Stimulated activated naive B cell treated with anti-CD40 and anti-IgM and Interleukin-4, amounts not matched to agents 10 μg/mL and 1 μg/mL and 100 μg/mL, for 72 hours (primary cell): ENCODE results near the gene RAP1GAP2.
"Not testable (repeated sequence)": the region's sequence is repeated elsewhere in the genome, so short reads cannot be mapped to it uniquely, and the experiment has no call there.

Experiments used
- ATAC-seq, 2 donors: fragments of 150-1000 bp; cut with Tn5 transposase; replicated peaks; 2 replicates each; pipeline ENCODE4 v1.10.0; 2021; ENCODE audit warnings: moderate library complexity in 1 of 2
- DNase-seq: peaks from one replicate; pipeline ENCODE4 v3.0.0; 2021
- H3K27ac Mint-ChIP-seq: one replicate; pipeline ENCODE4 v1.8.0; 2022; ENCODE audit warnings: mild to moderate bottlenecking, mixed read lengths
- H3K27me3 Mint-ChIP-seq, 2 donors: one replicate each; pipeline ENCODE4 v1.8.0; 2022; ENCODE audit warnings: mixed read lengths in 2 of 2
- H3K36me3 Mint-ChIP-seq, 2 donors: one replicate each; pipeline ENCODE4 v1.8.0; 2022; ENCODE audit warnings: mixed read lengths in 2 of 2, mild to moderate bottlenecking in 1 of 2
- H3K4me1 Mint-ChIP-seq, 2 donors: one replicate each; pipeline ENCODE4 v1.8.0; 2022; ENCODE audit warnings: mixed read lengths in 2 of 2, mild to moderate bottlenecking in 1 of 2
- H3K4me3 Mint-ChIP-seq, 2 donors: one replicate each; pipeline ENCODE4 v1.8.0; 2022; ENCODE audit warnings: mild to moderate bottlenecking in 2 of 2, mixed read lengths in 2 of 2, moderate library complexity in 1 of 2
- H3K9me3 Mint-ChIP-seq, 2 donors: one replicate each; pipeline ENCODE4 v1.8.0; 2022; ENCODE audit warnings: mixed read lengths in 2 of 2, mild to moderate bottlenecking in 1 of 2

RAP1GAP2 gene

DNA sequence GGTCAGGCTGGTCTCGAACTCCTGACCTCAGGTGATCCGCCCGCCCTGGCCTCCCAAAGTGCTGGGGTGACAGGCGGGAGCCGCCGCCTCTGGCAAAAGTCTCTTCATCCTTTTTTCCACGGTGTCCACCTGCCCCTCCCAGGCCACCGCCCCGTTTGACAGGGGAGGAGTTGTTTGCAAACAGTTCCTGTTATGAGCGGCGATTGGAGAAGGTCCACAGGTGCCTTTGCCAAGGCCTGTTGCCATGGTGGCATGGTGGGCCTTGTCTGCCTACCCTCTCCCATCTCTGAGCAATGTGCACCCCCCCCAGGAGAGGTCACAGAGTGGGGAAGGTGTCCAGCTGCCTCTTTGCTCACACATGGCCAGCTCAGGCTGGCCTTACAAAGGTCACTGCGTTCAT lies 16.0 kb upstream of the RAP1GAP2 start:
- no peak for DNase-seq
- no peak for ATAC-seq
- no peak overlapping the region for H3K27ac Mint-ChIP-seq
- H3K4me1 Mint-ChIP-seq, result peaks cover 12 to 18% of the 10 kb centered on the region in 2 donors
- no peaks in the 10 kb centered on the region for H3K36me3 Mint-ChIP-seq
- H3K27me3 Mint-ChIP-seq, result peaks cover 47 to 49% of the 10 kb centered on the region in 2 donors
- no peak overlapping the region for H3K4me3 Mint-ChIP-seq
- H3K9me3 Mint-ChIP-seq, result no peaks in the 10 kb centered on the region

DNA sequence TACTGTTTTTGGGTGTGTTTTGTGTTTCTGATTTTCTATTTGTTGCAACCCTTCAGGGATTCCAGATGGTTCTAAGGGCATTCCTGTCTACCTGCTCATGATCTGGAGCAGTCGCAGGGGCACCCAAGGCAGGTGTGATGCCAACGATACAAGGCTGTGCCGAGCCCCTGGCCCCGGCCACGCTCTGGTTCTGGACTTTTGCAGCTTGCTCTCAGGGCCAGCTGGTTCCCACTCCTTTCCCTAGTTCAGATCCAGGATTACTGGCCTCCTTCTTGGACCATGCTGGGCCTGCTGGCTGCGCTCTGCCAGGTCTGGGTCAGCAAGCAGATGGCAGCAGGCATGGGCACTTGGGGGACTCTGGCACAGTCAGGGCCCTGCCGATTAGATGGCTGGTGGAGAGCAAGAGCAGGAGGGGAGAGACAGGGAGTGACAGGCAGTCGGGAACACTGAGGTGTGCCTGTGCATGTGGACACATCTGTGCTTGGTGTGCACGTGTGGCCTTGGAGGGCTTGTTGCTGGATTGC lies 15.2 kb upstream of the RAP1GAP2 start:
- DNase-seq (no peak), ATAC-seq (no peak)
- no peaks in the 10 kb centered on the region for H3K36me3 Mint-ChIP-seq
- no peaks in the 10 kb centered on the region for H3K9me3 Mint-ChIP-seq
- H3K27me3 Mint-ChIP-seq, result peaks cover 40 to 42% of the 10 kb centered on the region in 2 donors
- H3K4me1 Mint-ChIP-seq, result peaks cover 8 to 11% of the 10 kb centered on the region in 2 donors
- no peak overlapping the region for H3K27ac Mint-ChIP-seq
- H3K4me3 Mint-ChIP-seq, result no peak overlapping the region

DNA sequence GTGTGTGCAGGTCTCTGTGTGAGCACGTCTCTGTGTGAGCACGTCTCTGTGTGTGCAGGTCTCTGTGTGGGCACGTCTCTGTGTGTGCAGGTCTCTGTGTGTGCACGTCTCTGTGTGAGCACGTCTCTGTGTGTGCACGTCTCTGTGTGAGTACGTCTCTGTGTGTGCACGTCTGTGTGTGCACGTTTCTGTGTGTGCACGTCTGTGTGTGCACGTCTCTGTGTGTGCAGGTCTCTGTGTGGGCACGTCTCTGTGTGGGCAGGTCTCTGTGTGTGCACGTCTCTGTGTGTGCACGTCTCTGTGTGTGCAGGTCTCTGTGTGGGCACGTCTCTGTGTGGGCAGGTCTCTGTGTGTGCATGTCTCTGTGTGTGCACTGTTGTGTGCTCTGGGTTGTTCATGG lies 14.6 kb upstream of the RAP1GAP2 start:
- H3K36me3 Mint-ChIP-seq, H3K27ac Mint-ChIP-seq, H3K9me3 Mint-ChIP-seq, DNase-seq, H3K4me1 Mint-ChIP-seq, ATAC-seq, H3K4me3 Mint-ChIP-seq: not testable (repeated sequence)
- H3K27me3 Mint-ChIP-seq, result peaks cover 37 to 38% of the 10 kb centered on the region in 2 donors

DNA sequence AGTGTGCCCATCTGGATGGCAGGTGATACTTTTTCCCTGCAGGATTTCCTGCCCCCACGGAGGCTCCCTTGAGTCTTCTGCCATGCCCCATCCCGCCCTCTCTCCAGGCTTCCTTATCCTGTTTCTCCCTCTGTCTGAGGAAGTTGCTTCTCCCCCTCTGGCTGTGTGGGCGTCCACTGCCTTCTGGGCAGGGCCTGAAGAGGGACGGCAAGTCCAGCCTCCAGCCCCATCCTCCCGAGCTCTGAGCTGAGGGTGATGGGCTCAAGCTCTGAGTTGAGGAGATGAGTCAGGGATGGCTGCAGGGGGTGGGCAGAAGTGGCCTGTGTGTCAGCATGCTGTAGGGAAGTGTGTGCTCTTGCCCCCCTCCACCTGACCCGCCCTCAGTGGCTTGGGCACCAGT lies 14.2 kb upstream of the RAP1GAP2 start:
- DNase-seq, result no peak
- ATAC-seq, result no peak
- H3K9me3 Mint-ChIP-seq, result no peaks in the 10 kb centered on the region
- H3K4me1 Mint-ChIP-seq, result peaks cover 4 to 5% of the 10 kb centered on the region in 2 donors
- peak overlapping the region; percentile 25 for H3K27ac Mint-ChIP-seq
- no peak overlapping the region for H3K4me3 Mint-ChIP-seq
- peaks cover 34% of the 10 kb centered on the region in 2 donors for H3K27me3 Mint-ChIP-seq
- H3K36me3 Mint-ChIP-seq, result no peaks in the 10 kb centered on the region

DNA sequence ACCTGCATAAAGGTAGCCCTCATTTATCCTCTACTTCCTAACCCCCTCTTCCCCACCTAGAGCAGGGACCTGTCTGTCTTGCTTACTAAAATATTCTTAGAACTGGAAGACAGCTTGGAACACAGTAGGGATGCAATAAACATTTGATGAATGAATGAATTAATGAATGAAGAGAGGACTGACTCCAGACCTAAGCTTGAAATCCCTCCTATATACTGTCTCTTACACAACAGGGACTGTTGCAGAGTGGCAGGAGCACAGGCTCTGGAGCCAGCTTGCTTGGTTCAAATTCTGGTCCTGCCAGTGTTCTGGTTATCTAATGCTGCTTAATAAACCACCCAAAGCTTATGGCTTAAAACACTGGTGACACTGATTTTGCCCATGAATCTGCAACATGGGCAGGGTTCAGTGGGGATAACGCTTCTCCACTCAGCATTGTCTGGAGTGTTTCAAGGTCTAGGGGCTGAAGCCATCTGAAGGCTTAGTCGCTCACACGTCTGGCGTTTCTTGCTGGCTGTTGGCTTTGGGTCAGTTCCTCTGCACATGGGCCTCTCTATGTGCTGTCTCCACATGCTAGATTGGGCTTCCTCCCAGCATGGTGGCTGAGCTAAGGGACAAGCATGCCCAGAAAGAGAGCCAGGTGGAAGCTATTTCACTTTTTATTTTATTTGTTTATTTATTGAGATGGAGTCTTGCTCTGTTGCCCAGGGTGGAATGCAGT lies 12.8 kb upstream of the RAP1GAP2 start:
- no peak overlapping the region for H3K27ac Mint-ChIP-seq
- no peaks in the 10 kb centered on the region for H3K9me3 Mint-ChIP-seq
- ATAC-seq (no peak), DNase-seq (no peak)
- no peak overlapping the region for H3K4me3 Mint-ChIP-seq
- H3K27me3 Mint-ChIP-seq, result peaks cover 21% of the 10 kb centered on the region in 2 donors
- no peaks in the 10 kb centered on the region for H3K36me3 Mint-ChIP-seq
- peaks cover 0 to 3% of the 10 kb centered on the region in 2 donors for H3K4me1 Mint-ChIP-seq

DNA sequence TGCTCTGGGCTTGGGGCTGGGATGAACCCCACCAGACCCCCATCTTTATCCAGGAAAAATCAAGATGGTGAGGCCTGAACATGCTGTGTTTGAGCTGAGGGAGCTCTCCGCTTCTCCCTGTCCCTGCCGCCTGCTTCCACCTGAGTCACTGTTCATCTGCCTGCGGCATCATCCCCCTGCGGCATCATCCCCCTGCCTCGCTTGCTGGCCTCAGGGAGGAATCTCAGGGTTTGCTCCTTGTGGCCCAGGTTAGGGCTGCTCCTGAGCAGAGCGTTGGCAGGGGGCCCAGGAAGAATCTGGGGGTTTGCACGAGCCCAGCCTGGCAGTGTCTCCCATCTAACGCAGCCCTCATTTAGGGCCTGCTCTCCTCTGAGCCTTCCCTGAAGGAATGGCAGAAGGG lies 11.4 kb upstream of the RAP1GAP2 start:
- Mint-ChIP-seq H3K27me3 (peaks cover 8% of the 10 kb centered on the region in 2 donors), H3K36me3 (no peaks in the 10 kb centered on the region), H3K4me1 (peaks cover 2 to 5% of the 10 kb centered on the region in 2 donors), H3K27ac (no peak overlapping the region), H3K4me3 (no peak overlapping the region), H3K9me3 (no peaks in the 10 kb centered on the region)
- no peak for ATAC-seq
- DNase-seq, result no peak

DNA sequence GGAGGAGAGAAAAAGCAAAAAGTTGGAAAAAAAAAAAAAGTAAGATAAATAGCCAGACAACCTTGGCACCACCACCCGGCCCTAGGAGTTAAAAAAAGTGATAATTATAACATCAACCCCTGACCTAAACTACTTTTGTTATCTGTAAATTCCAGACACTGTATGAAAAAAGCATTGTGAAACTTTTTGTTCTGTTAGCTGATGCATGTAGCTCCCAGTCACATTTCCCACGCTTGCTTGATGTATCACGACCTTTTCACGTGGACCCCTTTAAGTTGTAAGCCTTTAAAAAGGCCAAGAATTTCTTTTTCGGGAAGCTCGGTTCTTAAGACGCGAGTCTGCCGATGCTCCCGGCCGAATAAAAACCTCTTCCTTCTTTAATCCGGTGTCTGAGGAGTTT lies 10.9 kb upstream of the RAP1GAP2 start:
- not testable (repeated sequence) for ATAC-seq, H3K4me1 Mint-ChIP-seq, H3K9me3 Mint-ChIP-seq, H3K27me3 Mint-ChIP-seq, H3K4me3 Mint-ChIP-seq, H3K27ac Mint-ChIP-seq, DNase-seq, H3K36me3 Mint-ChIP-seq

DNA sequence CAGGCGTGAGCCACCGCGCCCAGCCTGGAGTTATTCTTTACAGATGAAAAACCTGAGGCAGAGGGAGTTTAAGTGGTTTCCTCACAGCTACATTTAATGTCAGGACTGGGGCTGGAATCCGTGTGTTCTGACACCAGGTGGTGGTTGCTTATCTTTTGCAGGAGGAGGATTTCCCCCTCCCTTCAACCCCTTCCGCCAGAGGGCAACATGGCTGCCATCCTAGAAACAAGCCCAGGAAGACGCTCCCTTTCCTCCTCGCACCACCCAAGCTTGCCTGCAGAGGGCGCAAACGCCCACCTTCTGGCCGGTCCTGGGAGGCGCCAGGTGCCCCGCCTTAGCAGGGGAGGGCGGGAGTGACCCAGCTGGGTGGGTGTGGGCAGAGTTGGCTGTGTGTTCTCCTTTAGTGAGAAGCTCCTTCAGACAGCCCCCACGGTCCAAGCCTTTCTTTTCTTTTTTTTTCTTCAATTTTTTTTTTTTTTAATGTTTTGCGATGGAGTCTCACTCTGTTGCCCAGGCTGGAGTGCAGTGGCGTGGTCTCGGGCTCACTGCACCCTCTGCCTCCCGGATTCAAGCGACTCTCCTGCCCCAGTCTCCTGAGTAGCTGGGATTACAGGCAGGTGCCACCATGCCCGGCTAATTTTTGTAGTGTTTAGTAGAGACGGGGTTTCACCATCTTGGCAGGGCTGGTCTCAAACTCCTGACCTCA lies 9.9 kb upstream of the RAP1GAP2 start:
- Mint-ChIP-seq H3K4me3 (peak overlapping the region in 1 of 2 donors; percentile 44), H3K9me3 (no peaks in the 10 kb centered on the region), H3K4me1 (peaks cover 13 to 16% of the 10 kb centered on the region in 2 donors), H3K36me3 (no peaks in the 10 kb centered on the region), H3K27me3 (peaks cover 8 to 11% of the 10 kb centered on the region in 2 donors), H3K27ac (no peak overlapping the region)
- ATAC-seq, result peak; percentile 97 to 98
- DNase-seq, result peak; percentile 89

DNA sequence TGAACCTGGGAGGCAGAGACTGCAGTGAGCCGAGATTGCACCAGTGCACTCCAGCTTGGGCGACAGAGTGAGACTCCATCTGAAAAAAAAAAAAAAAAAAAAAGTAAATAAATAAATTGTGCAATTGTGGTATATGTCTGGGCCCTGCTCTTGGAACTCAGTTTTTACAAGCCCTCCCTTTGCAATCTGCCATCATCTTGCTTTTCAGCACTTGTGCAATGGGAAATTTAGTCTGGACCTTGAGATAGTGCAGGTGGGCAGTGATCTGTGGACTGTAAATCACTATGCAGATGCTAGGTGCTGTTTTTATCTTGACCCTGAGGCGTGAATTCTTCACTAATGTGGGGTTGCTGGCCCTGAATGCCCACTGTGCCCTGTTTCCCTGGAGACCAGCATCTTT lies 6.5 kb upstream of the RAP1GAP2 start:
- Mint-ChIP-seq H3K4me1 (peaks cover 35 to 50% of the 10 kb centered on the region in 2 donors), H3K4me3 (no peak overlapping the region), H3K27ac (no peak overlapping the region), H3K27me3 (peaks cover 7 to 9% of the 10 kb centered on the region in 2 donors), H3K36me3 (no peaks in the 10 kb centered on the region), H3K9me3 (no peaks in the 10 kb centered on the region)
- DNase-seq, result no peak
- ATAC-seq, result no peak

DNA sequence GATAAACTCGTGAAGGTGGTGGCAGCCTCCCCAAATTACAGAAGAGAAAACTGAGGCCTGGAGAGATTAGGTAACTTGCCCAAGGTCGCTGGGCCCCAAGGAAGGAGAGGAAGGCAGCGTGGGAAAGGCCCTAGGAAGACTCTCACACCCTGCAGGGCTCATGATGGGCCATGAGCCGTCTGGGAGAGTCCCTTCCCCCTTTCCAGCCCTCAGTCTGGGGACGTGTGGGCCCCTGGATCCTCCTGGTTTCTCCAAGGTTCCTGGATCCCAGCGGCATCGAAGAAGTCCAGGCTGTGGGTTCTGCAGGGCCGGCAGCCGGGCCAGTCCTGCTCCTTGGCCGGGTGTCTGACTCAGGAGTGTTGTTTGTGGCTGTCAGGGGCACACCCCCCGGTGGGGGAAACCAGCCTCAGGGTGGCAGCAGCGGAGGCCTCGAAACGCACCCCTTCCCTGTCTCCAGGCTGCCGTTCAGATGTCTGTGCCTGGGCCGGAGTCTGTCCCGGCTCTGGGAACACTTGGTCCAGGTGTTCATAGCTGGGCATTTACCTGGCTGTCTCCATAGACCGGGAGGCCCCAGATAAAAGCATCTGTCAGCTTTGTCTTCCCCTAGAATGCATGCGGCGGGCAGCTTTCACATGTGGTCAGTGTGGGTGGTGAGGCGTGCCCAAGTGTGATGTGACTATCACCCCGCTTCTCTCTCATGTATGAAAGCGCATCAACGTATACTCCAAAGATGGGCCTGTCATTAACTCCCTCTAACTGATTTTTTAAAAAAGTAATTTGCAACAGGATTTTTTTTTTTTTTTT lies 3.7 kb upstream of the RAP1GAP2 start:
- H3K27me3 Mint-ChIP-seq, result peaks cover 10 to 12% of the 10 kb centered on the region in 2 donors
- ATAC-seq, result peak; percentile 47 to 48
- H3K4me1 Mint-ChIP-seq, result peaks cover 59 to 79% of the 10 kb centered on the region in 2 donors
- no peaks in the 10 kb centered on the region for H3K9me3 Mint-ChIP-seq
- DNase-seq, result peak; percentile 39
- no peak overlapping the region for H3K4me3 Mint-ChIP-seq
- H3K36me3 Mint-ChIP-seq, result no peaks in the 10 kb centered on the region
- peak overlapping the region; percentile 84 for H3K27ac Mint-ChIP-seq

DNA sequence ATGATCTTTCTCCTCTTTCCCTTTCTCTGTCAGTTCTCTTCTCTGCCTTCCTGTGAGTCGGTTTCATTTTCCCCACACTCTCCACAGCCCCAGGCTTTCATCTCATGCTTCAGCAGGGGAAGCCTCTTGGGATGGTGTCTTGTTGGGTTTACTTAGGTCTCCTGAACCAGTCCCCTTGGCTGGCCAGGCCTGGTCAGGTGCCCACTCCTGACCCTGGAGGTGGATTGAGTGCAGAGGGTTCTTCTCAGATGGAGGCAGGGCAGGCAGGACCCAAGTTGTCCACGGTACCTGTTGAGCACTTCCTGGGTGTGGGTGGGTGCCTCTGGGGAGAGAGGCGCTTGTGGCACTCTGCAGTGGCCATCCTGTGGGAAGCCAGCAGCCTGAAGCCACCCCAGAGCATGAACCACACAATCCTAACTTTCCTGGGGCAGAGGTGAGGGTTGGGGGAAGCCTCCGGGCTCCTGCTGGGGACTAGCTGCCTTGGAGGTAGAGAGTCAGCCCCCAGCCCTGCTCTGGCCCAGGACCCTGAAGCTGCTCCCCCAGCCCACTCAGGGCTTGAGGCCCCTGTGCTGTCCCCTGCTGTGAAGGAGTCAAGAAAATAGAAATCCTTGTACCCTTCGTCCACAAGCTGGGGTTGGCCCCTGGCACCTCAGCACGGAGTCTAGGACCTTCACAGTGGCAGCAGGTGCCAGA lies 2.0 kb upstream of the RAP1GAP2 start:
- DNase-seq (no peak), ATAC-seq (no peak)
- H3K4me1 Mint-ChIP-seq, result peaks cover 68 to 88% of the 10 kb centered on the region in 2 donors
- H3K36me3 Mint-ChIP-seq, result no peaks in the 10 kb centered on the region
- peaks cover 10 to 12% of the 10 kb centered on the region in 2 donors for H3K27me3 Mint-ChIP-seq
- H3K27ac Mint-ChIP-seq, result peak overlapping the region; percentile 81
- H3K4me3 Mint-ChIP-seq, result peak overlapping the region; percentile 46 to 49
- no peaks in the 10 kb centered on the region for H3K9me3 Mint-ChIP-seq

DNA sequence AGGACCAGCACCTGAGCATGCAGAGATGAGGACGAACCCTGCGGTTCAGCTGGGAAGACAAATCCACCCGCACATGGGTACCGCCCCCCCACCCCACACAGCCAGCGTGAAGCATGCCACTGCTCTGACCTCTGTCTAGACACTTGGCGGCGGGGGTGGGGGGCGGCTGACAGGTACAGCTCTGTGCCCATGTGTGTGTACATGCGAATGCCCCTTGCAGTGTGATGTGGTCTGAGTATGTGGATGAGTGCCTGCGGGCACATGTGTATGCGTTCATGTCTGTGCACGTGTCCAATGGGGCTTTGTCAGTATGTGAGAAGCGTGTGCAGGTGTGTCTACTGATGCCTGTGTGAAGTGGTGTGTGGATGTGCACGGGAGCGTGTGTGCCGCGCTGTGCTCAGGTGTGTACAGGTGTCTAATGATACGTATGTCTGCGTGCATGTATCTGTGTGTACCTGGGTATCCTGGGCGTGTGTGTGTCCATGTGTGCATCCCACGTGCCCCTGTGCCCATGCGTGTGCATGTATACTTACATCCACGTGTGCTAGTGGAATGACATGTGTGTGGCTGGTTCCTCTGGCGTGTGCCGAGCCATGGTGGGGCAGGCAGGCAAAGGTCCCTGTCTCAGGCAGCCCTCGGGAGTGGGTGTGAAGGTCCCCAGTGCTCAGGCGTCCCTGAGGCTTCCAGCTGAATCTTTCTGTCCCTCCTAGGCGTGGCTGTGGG lies 636 bp upstream of the RAP1GAP2 start:
- Mint-ChIP-seq H3K4me3 (peak overlapping the region; percentile 78 to 87), H3K4me1 (peaks cover 63 to 84% of the 10 kb centered on the region in 2 donors), H3K9me3 (no peaks in the 10 kb centered on the region), H3K36me3 (peaks cover 0 to 4% of the 10 kb centered on the region in 2 donors), H3K27me3 (peaks cover 7 to 12% of the 10 kb centered on the region in 2 donors), H3K27ac (no peak overlapping the region)
- ATAC-seq, result peak; percentile 2
- no peak for DNase-seq

DNA sequence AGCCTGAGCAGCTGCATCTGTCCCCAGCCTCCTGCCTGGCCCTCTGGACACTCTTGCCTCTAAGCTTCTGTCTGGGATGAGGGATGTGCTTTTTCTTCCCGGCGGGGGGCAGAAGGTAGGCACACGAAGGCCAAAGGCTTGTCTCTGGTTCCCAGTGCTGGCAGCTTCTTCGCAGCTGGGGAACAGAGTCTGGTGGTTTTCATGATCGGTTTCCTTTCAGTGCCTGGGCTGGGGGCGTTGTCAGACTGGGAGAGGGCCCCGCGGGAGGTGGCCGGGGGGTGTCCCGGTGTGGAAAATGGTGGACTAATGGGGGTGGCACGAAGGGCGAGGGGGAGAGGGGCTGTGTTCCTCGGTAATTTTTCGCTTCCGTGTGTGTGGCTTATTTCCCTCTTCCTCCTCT lies 988 bp downstream of the RAP1GAP2 start:
- Mint-ChIP-seq H3K9me3 (no peaks in the 10 kb centered on the region), H3K4me3 (peak overlapping the region; percentile 78 to 87), H3K27ac (peak overlapping the region; percentile 28), H3K36me3 (peaks cover 0 to 8% of the 10 kb centered on the region in 2 donors), H3K4me1 (peaks cover 52 to 69% of the 10 kb centered on the region in 2 donors), H3K27me3 (peaks cover 3 to 4% of the 10 kb centered on the region in 2 donors)
- ATAC-seq (no peak), DNase-seq (no peak)
